ENCODE measurements around the gene SMYD2.
A peak's percentile ranks its signal among the peaks of the same experiment; 100 is the strongest.

Gene SMYD2

DNA sequence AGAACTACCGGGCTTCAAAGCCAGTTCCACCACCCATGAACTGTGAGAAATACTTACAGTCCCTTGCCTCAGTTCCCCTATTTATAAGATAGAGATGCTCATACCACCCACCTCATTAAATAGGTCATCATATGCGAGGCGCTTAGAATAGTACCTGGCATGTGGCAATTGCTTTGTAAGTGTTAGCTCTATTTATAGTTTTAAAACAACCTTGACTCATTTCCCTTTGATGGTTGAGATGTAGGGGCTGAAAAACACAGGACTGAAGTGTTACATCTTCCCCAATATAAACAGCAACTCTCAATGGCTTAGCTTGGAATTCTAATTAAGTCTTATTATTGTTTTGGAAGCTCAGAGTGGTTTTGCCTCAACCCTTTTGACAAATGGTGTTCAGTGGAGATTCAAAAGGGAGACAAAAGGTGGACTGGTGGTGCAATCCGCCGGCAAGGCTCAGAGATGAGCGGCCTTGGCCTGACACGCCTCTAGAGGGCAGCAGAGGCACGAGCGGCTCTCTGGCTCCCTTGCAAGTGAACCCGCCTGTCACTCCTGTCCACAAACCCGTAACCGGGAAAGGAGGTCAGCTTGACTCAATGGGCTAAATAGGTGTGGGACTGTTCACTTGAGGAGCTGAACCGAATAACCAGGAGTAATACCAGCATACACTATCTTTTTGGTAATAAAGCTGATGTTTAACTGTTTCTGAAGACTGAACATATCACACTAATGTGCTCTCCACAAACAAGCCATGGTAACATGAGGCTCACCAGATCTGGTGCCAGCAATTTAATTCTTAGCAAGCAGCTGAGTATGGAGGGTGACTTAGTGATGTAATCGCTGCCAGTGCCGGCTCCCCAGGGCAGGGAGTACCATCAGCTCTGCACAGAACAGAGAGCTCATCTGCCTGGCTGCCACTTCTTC, 19.5 kb upstream of the SMYD2 start:
- Histone ChIP-seq H3K4me3 (ENCODE audit: severe bottlenecking) (no peak overlapping the region), H3K27me3 (ENCODE audit: insufficient read depth, poor library complexity, severe bottlenecking) (no peaks in the 10 kb centered on the region), H3K9me3 (ENCODE audit: severe bottlenecking) (no peaks in the 10 kb centered on the region), H3K36me3 (ENCODE audit: low read depth) (no peaks in the 10 kb centered on the region), H3K27ac (ENCODE audit: poor library complexity, severe bottlenecking) (no peak overlapping the region), H3K4me1 (ENCODE audit: insufficient read depth, poor library complexity, severe bottlenecking) (no peaks in the 10 kb centered on the region)
- TF ChIP-seq, protein P1, sequence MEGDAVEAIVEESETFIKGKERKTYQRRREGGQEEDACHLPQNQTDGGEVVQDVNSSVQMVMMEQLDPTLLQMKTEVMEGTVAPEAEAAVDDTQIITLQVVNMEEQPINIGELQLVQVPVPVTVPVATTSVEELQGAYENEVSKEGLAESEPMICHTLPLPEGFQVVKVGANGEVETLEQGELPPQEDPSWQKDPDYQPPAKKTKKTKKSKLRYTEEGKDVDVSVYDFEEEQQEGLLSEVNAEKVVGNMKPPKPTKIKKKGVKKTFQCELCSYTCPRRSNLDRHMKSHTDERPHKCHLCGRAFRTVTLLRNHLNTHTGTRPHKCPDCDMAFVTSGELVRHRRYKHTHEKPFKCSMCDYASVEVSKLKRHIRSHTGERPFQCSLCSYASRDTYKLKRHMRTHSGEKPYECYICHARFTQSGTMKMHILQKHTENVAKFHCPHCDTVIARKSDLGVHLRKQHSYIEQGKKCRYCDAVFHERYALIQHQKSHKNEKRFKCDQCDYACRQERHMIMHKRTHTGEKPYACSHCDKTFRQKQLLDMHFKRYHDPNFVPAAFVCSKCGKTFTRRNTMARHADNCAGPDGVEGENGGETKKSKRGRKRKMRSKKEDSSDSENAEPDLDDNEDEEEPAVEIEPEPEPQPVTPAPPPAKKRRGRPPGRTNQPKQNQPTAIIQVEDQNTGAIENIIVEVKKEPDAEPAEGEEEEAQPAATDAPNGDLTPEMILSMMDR (IDR thresholded peaks at IDR 0.05; ENCODE audit: poor library complexity, severe bottlenecking) = peak; percentile 86
- no peak for DNase-seq (ENCODE audit: low spot score)
- peak; percentile 94 for ATAC-seq (ENCODE audit: low read depth)

DNA sequence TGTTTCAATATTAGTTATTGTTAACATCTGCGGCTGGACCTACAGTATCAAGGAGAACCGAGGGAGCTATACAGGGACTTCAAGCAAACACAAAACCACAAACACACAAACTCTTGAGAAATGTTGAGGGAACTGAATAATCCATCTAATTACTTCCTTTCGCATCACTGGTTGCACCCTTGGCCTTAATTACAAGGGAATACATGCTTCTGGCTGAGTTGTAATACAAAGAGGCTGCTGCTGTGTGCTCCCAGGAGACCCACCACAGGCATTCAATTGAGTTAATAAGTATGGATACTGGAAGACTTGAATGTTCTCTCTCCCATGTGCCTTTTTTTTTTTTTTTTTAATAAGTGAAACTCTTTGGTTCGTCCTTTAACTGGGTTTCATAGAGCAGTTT, 16.8 kb upstream of the SMYD2 start:
- DNase-seq (ENCODE audit: low spot score) = no peak
- H3K4me1 ChIP-seq (ENCODE audit: insufficient read depth, poor library complexity, severe bottlenecking) = no peaks in the 10 kb centered on the region

DNA sequence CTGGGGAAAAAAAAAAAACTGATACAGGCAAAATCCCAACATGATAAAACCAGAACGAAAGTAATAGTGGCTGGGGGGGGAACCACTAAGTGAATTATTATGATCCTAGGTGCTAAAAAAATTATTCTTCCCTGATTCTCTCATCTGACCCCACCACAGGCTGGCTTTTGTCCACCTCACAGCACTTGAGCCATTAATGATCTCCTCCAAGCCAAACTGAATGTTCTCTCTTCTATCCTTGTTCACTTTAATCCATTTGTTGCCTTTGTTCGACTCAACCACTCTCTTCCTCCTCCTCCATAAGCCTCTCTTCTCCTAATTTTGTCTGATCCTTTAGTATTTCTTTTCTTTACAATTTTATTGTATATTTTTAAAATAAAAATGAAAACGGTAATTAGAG, 16.0 kb upstream of the SMYD2 start:
- ATAC-seq (ENCODE audit: low read depth) (no peak), DNase-seq (ENCODE audit: low spot score) (no peak)
- Histone ChIP-seq H3K27me3 (ENCODE audit: insufficient read depth, poor library complexity, severe bottlenecking) (no peaks in the 10 kb centered on the region), H3K36me3 (ENCODE audit: low read depth) (no peaks in the 10 kb centered on the region), H3K9me3 (ENCODE audit: severe bottlenecking) (no peaks in the 10 kb centered on the region), H3K4me3 (ENCODE audit: severe bottlenecking) (no peak overlapping the region), H3K27ac (ENCODE audit: poor library complexity, severe bottlenecking) (no peak overlapping the region), H3K4me1 (ENCODE audit: insufficient read depth, poor library complexity, severe bottlenecking) (no peaks in the 10 kb centered on the region)
- TF ChIP-seq, protein P1 (IDR thresholded peaks at IDR 0.05; ENCODE audit: poor library complexity, severe bottlenecking) = no peak

More for the DNA sequence above, 16.8 kb upstream of the SMYD2 start:
- Histone ChIP-seq H3K4me3 (ENCODE audit: severe bottlenecking) (no peak overlapping the region), H3K27me3 (ENCODE audit: insufficient read depth, poor library complexity, severe bottlenecking) (no peaks in the 10 kb centered on the region), H3K9me3 (ENCODE audit: severe bottlenecking) (no peaks in the 10 kb centered on the region), H3K27ac (ENCODE audit: poor library complexity, severe bottlenecking) (no peak overlapping the region), H3K36me3 (ENCODE audit: low read depth) (no peaks in the 10 kb centered on the region)
- no peak for ATAC-seq (ENCODE audit: low read depth)
- TF ChIP-seq, protein P1 (IDR thresholded peaks at IDR 0.05; ENCODE audit: poor library complexity, severe bottlenecking) = no peak

DNA sequence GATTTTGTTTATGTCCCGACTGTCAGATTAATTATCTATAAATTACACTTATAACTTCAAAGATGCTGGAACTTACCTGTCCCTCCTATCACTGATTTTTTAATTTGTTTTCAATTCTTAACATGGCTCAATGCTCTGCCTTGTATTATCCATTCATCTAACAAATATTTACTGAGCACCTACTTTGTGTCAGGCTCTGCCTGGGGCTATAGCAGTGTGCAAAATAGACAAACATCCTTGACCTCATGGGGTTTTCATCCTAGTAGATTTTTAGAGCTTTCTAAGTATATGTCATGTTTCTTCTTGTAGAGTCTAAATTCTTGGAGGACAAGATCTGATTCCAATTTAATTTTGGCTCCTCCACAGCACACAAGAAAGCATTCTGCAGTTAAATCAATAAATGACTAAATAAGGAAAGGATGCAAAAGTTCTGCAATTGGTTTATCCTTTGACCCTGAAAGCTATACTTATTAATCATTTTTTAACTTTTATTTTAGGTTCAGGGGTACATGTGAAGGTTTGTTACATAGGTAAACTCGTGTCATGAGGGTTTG, 10.8 kb upstream of the SMYD2 start:
- TF ChIP-seq, protein P1 (IDR thresholded peaks at IDR 0.05; ENCODE audit: poor library complexity, severe bottlenecking) = no peak
- no peak for ATAC-seq (ENCODE audit: low read depth)
- H3K27ac ChIP-seq (ENCODE audit: poor library complexity, severe bottlenecking) = no peak overlapping the region
- no peak for DNase-seq (ENCODE audit: low spot score)
- no peaks in the 10 kb centered on the region for H3K27me3 ChIP-seq (ENCODE audit: insufficient read depth, poor library complexity, severe bottlenecking)
- no peaks in the 10 kb centered on the region for H3K36me3 ChIP-seq (ENCODE audit: low read depth)
- no peaks in the 10 kb centered on the region for H3K9me3 ChIP-seq (ENCODE audit: severe bottlenecking)
- H3K4me3 ChIP-seq (ENCODE audit: severe bottlenecking) = no peak overlapping the region
- no peaks in the 10 kb centered on the region for H3K4me1 ChIP-seq (ENCODE audit: insufficient read depth, poor library complexity, severe bottlenecking)
